CD4-positive, alpha-beta T cell treated with Interleukin-2 at 100 ng/mL for 4 hours (primary cell): ENCODE measurements around the gene CARMIL3.
"Not testable (repeated sequence)": the region's sequence is repeated elsewhere in the genome, so short reads cannot be mapped to it uniquely, and the experiment has no call there.

Experiments
- DNase-seq: peaks from one replicate; pipeline ENCODE4 v3.0.0-alpha.2; 2020; ENCODE audit warnings: low spot score

The CARMIL3 gene

GRCh38 chr14:24037658-24038037 is 14.2 kb upstream of the CARMIL3 start:
- DNase-seq: no peak

- no peak for DNase-seq
Measured at GRCh38 chr14:24038686-24039085, 13.1 kb upstream of the CARMIL3 start.

DNA sequence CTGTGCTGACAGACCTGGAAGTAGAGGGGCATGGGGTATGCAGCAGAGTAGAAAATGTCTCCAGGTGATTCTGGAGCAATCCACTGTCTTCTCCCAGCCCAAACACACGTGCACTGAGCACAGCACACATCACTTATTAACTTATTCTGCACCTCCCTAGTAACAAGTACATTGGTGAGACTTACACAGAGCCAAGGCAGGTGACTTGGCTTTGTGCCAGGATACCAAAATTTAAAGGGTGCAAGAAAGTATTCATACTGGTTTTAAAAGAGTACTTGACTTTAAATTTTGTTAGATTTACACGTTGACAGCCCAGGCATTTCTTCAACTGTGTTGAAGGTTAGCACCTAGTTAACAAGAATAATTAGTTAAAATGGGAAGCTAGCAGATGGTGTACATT is 11.1 kb upstream of the CARMIL3 start:
- no peak for DNase-seq

GRCh38 chr14:24042746-24043145 is 9.1 kb upstream of the CARMIL3 start:
- DNase-seq: no peak

GRCh38 chr14:24049002-24049401 is 2.8 kb upstream of the CARMIL3 start:
- not testable (repeated sequence) for DNase-seq

DNA sequence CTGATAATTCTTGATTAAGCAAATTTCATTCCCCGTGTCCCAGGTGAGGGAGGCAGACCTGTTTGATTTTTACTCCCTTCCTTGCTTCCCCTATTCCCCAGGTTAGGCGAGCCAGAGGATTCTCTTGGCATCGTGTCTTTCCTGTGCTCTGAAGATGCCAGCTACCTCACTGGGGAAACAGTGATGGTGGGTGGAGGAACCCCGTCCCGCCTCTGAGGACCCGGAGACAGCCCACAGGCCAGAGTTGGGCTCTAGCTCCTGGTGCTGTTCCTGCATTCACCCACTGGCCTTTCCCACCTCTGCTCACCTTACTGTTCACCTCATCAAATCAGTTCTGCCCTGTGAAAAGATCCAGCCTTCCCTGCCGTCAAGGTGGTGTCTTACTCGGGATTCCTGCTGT is 1.1 kb upstream of the CARMIL3 start:
- not testable (repeated sequence) for DNase-seq

GRCh38 chr14:24051176-24051788 is 527 bp upstream of the CARMIL3 start:
- DNase-seq: no peak

- DNase-seq: peak; percentile 78
Measured at GRCh38 chr14:24052656-24053547, 1.1 kb downstream of the CARMIL3 start.

- no peak for DNase-seq
Measured at GRCh38 chr14:24053548-24054323, 1.9 kb downstream of the CARMIL3 start.

GRCh38 chr14:24054324-24054641 is 2.5 kb downstream of the CARMIL3 start:
- DNase-seq: no peak

- DNase-seq: no peak
Measured at GRCh38 chr14:24054646-24055045, 2.8 kb downstream of the CARMIL3 start.

DNA sequence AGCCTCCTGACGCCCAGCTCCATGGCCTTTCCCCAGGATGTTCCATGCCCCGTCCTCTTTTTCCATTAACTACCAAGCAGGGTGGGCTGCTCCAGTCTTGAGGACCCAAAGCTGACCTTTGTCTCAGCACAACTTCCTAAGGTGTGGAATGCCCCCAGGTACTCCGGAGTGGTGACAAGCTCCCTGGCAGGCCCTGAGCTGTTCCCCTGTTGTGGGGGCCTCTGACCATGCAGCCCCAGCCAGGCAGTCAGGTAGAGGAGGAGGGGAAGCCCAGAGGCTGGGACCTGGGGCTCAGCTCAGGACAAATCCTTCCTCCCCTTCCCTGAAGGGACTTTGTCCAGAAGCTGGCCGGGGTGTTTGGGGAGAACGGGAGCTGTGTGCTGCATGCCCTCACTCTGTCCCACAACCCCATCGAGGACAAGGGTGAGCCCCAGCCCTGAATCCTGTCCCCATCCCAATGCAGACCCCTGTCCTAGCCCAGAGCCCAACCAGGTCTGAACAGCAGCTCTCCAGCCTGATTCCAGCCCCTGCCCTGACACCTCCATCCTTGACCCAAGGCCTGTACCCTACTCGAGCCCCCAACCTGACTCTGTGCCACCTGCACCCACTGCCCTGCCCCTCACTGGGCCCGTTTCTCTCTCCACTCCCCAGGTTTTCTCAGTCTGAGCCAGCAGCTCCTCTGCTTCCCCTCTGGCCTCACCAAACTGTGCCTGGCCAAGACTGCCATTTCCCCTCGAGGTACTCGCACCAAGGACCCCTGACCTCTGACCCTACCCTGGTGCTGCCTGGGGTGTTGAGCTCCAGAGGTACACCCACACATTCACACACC is 4.4 kb downstream of the CARMIL3 start:
- DNase-seq: no peak

DNA sequence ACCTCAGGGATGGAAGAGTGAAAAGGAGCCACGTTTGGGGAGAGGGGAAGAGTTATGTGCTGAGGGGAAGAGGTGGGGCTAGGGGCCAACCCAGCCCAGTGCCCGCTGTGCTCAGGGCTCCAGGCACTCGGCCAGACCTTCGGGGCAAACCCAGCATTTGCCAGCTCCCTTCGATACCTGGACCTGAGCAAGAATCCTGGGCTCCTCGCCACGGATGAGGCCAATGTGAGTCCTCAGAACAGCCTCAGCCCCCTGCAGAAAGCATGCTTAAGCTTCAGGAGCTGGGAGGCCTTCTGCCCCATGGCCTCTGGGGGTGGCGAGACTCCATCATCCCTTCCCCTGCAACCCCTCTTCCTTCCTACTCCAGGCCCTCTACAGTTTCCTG is 5.0 kb downstream of the CARMIL3 start:
- DNase-seq: no peak

DNA sequence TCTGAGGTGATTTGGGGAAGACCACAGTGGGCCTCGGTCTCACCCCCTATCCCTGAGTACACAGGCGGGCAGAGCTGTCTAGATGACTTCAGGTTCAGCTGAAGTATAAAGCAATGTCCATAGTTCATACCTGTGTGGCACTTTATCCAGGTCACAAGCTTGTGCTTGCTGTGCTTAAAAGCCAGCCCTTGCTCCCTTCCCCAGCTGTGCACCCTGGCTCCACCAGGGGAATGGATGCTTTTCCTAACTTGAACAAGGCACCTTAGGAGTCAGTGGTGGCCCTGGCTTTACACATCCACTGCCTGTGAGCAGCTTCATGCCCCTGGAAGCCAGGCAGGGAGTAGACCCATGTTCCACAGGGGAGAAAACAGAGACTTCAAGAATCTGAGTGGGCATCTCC is 5.5 kb downstream of the CARMIL3 start:
- no peak for DNase-seq

- no peak for DNase-seq
Measured at GRCh38 chr14:24057867-24058259, 6.1 kb downstream of the CARMIL3 start.

- DNase-seq: peak; percentile 81
Measured at GRCh38 chr14:24058260-24058950, 6.6 kb downstream of the CARMIL3 start.

DNA sequence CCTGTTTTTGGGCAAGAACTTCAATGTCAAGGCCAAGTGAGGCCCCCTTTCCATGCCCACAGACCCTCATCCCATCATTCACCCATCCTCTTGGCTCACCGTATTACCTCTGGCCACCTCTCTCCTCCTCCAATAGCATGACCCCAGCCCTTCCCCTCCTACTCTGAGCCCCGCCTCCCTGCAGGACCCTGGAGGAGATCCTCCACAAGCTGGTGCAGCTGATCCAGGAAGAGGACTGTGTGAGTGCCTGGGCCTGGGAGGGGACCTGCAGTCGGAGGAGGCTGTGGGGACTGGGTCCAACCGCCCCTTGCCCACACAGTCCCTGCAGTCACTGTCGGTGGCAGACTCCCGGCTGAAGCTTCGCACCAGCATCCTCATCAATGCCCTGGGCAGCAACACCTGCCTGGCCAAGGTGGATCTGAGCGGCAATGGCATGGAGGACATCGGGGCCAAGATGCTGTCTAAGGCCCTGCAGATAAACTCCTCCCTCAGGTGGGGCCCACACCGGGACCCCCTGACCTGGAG is 7.2 kb downstream of the CARMIL3 start:
- DNase-seq: no peak

DNA sequence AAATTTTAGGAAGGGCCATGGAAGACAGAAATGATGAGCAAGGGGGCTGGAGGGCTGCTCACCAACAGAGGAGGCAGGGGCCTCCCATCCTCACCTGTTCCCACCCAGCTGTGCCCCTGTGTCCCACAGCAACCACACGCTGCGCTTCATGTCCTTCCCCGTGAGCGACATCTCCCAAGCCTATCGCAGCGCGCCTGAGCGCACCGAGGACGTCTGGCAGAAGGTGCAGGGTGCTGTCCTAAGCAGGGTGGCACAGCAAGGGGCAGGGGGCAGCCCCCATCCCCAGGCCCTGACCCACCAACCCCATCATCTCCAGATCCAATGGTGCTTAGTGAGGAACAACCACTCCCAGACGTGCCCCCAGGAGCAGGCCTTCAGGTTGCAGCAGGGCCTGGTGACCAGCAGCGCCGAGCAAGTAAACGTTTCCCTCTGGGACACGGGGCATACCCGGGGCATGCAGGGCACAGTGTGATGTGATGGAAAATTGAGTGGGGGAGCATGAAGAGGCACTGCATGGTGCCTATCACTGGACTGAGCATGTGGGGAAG is 8.1 kb downstream of the CARMIL3 start:
- no peak for DNase-seq

GRCh38 chr14:24060443-24060842 is 8.6 kb downstream of the CARMIL3 start:
- no peak for DNase-seq

- DNase-seq: no peak
Measured at GRCh38 chr14:24060984-24061913, 9.4 kb downstream of the CARMIL3 start.
